EL (cell line): ENCODE data around the gene ATP5F1A.

ENCODE experiments used
- DNase-seq: peaks from one replicate; pipeline ENCODE4 v3.0.0-alpha.2; 2016

The ATP5F1A gene

GRCh38 chr18:46042571-46043123, 55.4 kb downstream of the ATP5F1A start:
- no peak for DNase-seq

GRCh38 chr18:46040747-46041104, 57.4 kb downstream of the ATP5F1A start:
- no peak for DNase-seq

- no peak for DNase-seq
Observed at GRCh38 chr18:46040033-46040746, 57.9 kb downstream of the ATP5F1A start.

GRCh38 chr18:46037512-46038305, 60.4 kb downstream of the ATP5F1A start:
- no peak for DNase-seq

- DNase-seq: peak; percentile 37
Observed at GRCh38 chr18:46035696-46036680, 62.1 kb downstream of the ATP5F1A start.

- no peak for DNase-seq
Observed at GRCh38 chr18:46034230-46034629, 63.9 kb downstream of the ATP5F1A start.

- DNase-seq: no peak
Observed at GRCh38 chr18:46031741-46032140, 66.4 kb downstream of the ATP5F1A start.
